CD14-positive monocyte (primary cell): Measurements from ENCODE around the gene MAMDC2. TPM values are rescaled to one million over a fixed set of nuclear protein-coding genes. Genes with fewer than 3 reads are reported as not detected.

Experiments used
- DNase-seq, 3 donors: peaks; one replicate each; pipeline ENCODE4 v3.0.0-alpha.2; 2011 to 2022
- H2AFZ ChIP-seq: 2 replicates; pipeline ENCODE4 v1.6.0; 2012; ENCODE audit warnings: mild to moderate bottlenecking, low read depth, low read length, inconsistent platforms; ENCODE audit not compliant: insufficient read depth, poor library complexity, severe bottlenecking
- H3K27ac ChIP-seq, 2 donors: 1 replicate in 1 of 2; 2 replicates in 1 of 2; pipeline ENCODE4 v1.5.1; 2012 to 2013; ENCODE audit warnings: low read length in 2 of 2, control low read depth in 1 of 2, inconsistent platforms in 1 of 2, low read depth in 1 of 2, mild to moderate bottlenecking in 1 of 2
- H3K27me3 ChIP-seq, 2 donors: one replicate each; pipeline versions ENCODE4 v1.6.0 to v1.6.1; 2011 to 2013; ENCODE audit warnings: low read length in 2 of 2; ENCODE audit not compliant: control insufficient read depth in 2 of 2, insufficient read depth in 2 of 2
- H3K36me3 ChIP-seq, 2 donors: replicated peaks in 1 of 2; 1 replicate in 1 of 2; 2 replicates in 1 of 2; pipeline versions ENCODE4 v1.5.1 to v1.6.1; 2012 to 2013; ENCODE audit warnings: low read length in 2 of 2, control low read depth in 1 of 2, inconsistent platforms in 1 of 2, mild to moderate bottlenecking in 1 of 2; ENCODE audit not compliant: insufficient read depth in 2 of 2, control insufficient read depth in 1 of 2
- H3K4me1 ChIP-seq, 2 donors: 1 replicate in 1 of 2; 2 replicates in 1 of 2; pipeline versions ENCODE4 v1.5.1 to v1.6.1; 2012 to 2013; ENCODE audit warnings: low read length in 2 of 2, control low read depth in 1 of 2, inconsistent platforms in 1 of 2, mild to moderate bottlenecking in 1 of 2, moderate library complexity in 1 of 2; ENCODE audit not compliant: insufficient read depth in 2 of 2, control insufficient read depth in 1 of 2
- H3K4me2 ChIP-seq: replicated peaks from 2 replicates; pipeline ENCODE3; 2012; ENCODE audit warnings: low read length, moderate library complexity, mild to moderate bottlenecking; ENCODE audit not compliant: poor library complexity, severe bottlenecking; ENCODE audit errors: extremely low read depth
- H3K4me3 ChIP-seq, 3 experiments: fragments of 200-600 bp in 1 of 3; sonication (generic) in 1 of 3; replicated peaks in 1 of 3; 1 replicate in 2 of 3; 2 replicates in 1 of 3; pipeline ENCODE4 v1.5.1; 2011 to 2013; ENCODE audit warnings: low read length in 3 of 3, mild to moderate bottlenecking in 3 of 3, control low read depth in 2 of 3, low read depth in 2 of 3, inconsistent platforms in 1 of 3, moderate library complexity in 1 of 3
- H3K79me2 ChIP-seq: 2 replicates; pipeline ENCODE4 v1.6.0; 2012; ENCODE audit warnings: mild to moderate bottlenecking, control low read depth, inconsistent platforms, low read length, moderate library complexity; ENCODE audit not compliant: insufficient read depth
- H3K9ac ChIP-seq: 2 replicates; pipeline ENCODE4 v1.6.0; 2017; ENCODE audit warnings: low read length, mild to moderate bottlenecking; ENCODE audit not compliant: insufficient read depth, poor library complexity, severe bottlenecking
- H3K9me3 ChIP-seq, 2 donors: replicated peaks in 1 of 2; 1 replicate in 1 of 2; 2 replicates in 1 of 2; pipeline versions ENCODE4 v1.5.1 to v1.6.1; 2012 to 2013; ENCODE audit warnings: low read length in 2 of 2, control low read depth in 1 of 2; ENCODE audit not compliant: control insufficient read depth in 1 of 2, insufficient read depth in 1 of 2
- H4K20me1 ChIP-seq: 2 replicates; pipeline ENCODE4 v1.6.0; 2012; ENCODE audit warnings: mild to moderate bottlenecking, low read length, control low read depth, moderate library complexity; ENCODE audit not compliant: insufficient read depth
- H3K27ac Mint-ChIP-seq, 7 donors: one replicate each; pipeline ENCODE4 v1.8.0; 2020; ENCODE audit warnings: mild to moderate bottlenecking in 7 of 7, mixed read lengths in 7 of 7, moderate library complexity in 6 of 7, inconsistent platforms in 2 of 7
- H3K27me3 Mint-ChIP-seq, 3 donors: one replicate each; pipeline ENCODE4 v1.8.0; 2021 to 2022; ENCODE audit warnings: low read depth in 3 of 3, mild to moderate bottlenecking in 3 of 3, mixed read lengths in 3 of 3, moderate library complexity in 3 of 3, inconsistent platforms in 1 of 3
- H3K36me3 Mint-ChIP-seq, 2 donors: one replicate each; pipeline ENCODE4 v1.8.0; 2020; ENCODE audit warnings: mixed read lengths in 2 of 2, inconsistent platforms in 1 of 2, mild to moderate bottlenecking in 1 of 2
- H3K4me1 Mint-ChIP-seq: one replicate; pipeline ENCODE4 v1.8.0; 2020; ENCODE audit warnings: mild to moderate bottlenecking, mixed read lengths
- H3K4me3 Mint-ChIP-seq, 2 donors: one replicate each; pipeline ENCODE4 v1.8.0; 2020; ENCODE audit warnings: mild to moderate bottlenecking in 2 of 2, mixed read lengths in 2 of 2, moderate library complexity in 1 of 2
- H3K9me3 Mint-ChIP-seq, 7 donors: one replicate each; pipeline ENCODE4 v1.8.0; 2020 to 2022; ENCODE audit warnings: mixed read lengths in 7 of 7, mild to moderate bottlenecking in 6 of 7, moderate library complexity in 6 of 7, inconsistent platforms in 2 of 7
- CTCF ChIP-seq: fragments of 200-600 bp; IDR thresholded peaks from one replicate; pipeline ENCODE4 v1.8.0; 2022; ENCODE audit warnings: antibody characterized with exemption, mild to moderate bottlenecking
- WGBS: methylation state at CpG from one replicate; pipeline ENCODE4 v1.1.5; 2013; ENCODE audit warnings: missing lambda C conversion rate; ENCODE audit not compliant: insufficient coverage; 5-methylcytosine and 5-hydroxymethylcytosine counted together
- intact Hi-C, 2 donors: fragments of 100-400 bp; cut with micrococcal nuclease; formaldehyde crosslinking; loops; one replicate each; pipeline versions ENCODE4 v1.15.0 to v1.15.1; 2023
- polyA plus RNA-seq, 3 donors: library from polyadenylated mRNA; depleted of rRNA in 1 of 3; unstranded in 2 of 3; stranded (reverse) in 1 of 3; fragments of 300-500 nt in 2 of 3; fragments of >200 nt in 1 of 3; fragmentation: Illumina TruSeq in 2 of 3; gene quantifications; 1 replicate in 2 of 3; 2 replicates in 1 of 3; pipeline ENCODE4 v1.2.3, GENCODE V29; 2012 to 2021

The MAMDC2 gene
- polyA plus RNA-seq, 3 donors: 0.05 to 0.09 TPM; not detected in 1

GRCh38 chr9:70028287-70028686 lies 15.4 kb upstream of the MAMDC2 start:
- no peaks in the 10 kb centered on the region for H3K36me3 Mint-ChIP-seq
- Histone ChIP-seq H3K4me1 (no peaks in the 10 kb centered on the region), H4K20me1 (no peaks in the 10 kb centered on the region), H2AFZ (no peak overlapping the region), H3K4me2 (no peak overlapping the region), H3K4me3 (no peak overlapping the region), H3K9ac (no peak overlapping the region), H3K79me2 (no peaks in the 10 kb centered on the region), H3K27ac (no peak overlapping the region), H3K36me3 (no peaks in the 10 kb centered on the region), H3K9me3 (peaks cover 7 to 9% of the 10 kb centered on the region in 2 donors), H3K27me3 (no peaks in the 10 kb centered on the region)
- 67% methylated on average over 3 of the region's 5 CpGs for whole genome bisulfite sequencing
- intact Hi-C loops: no loop called here
- H3K27ac Mint-ChIP-seq: no peak overlapping the region
- DNase-seq: no peak
- peaks cover 0 to 4% (median 4%) of the 10 kb centered on the region in 3 donors for H3K27me3 Mint-ChIP-seq
- peaks cover 7 to 19% (median 11%) of the 10 kb centered on the region in 7 donors for H3K9me3 Mint-ChIP-seq
- no peaks in the 10 kb centered on the region for H3K4me1 Mint-ChIP-seq
- no peak overlapping the region for H3K4me3 Mint-ChIP-seq
- no peak for TF ChIP-seq CTCF

- Histone ChIP-seq H4K20me1 (no peaks in the 10 kb centered on the region), H3K9me3 (peaks cover 5 to 8% of the 10 kb centered on the region in 2 donors), H3K27ac (no peak overlapping the region), H2AFZ (no peak overlapping the region), H3K4me3 (no peak overlapping the region), H3K4me2 (no peak overlapping the region), H3K27me3 (no peaks in the 10 kb centered on the region), H3K4me1 (no peaks in the 10 kb centered on the region), H3K9ac (no peak overlapping the region), H3K79me2 (no peaks in the 10 kb centered on the region), H3K36me3 (no peaks in the 10 kb centered on the region)
- H3K4me3 Mint-ChIP-seq: no peak overlapping the region
- intact Hi-C loops: no loop called here
- WGBS: no CpG with 5 or more reads among the region's 1 CpG
- no peak for DNase-seq
- peaks cover 7 to 13% (median 10%) of the 10 kb centered on the region in 7 donors for H3K9me3 Mint-ChIP-seq
- H3K4me1 Mint-ChIP-seq: no peaks in the 10 kb centered on the region
- no peak overlapping the region for H3K27ac Mint-ChIP-seq
- TF ChIP-seq CTCF: no peak
- no peaks in the 10 kb centered on the region for H3K36me3 Mint-ChIP-seq
- peaks cover 0 to 4% (median 4%) of the 10 kb centered on the region in 3 donors for H3K27me3 Mint-ChIP-seq
These were observed 13.5 kb upstream of the MAMDC2 start for GRCh38 chr9:70030156-70030555.
